DOHH2 (cell line): ENCODE measurements around the gene GPR3.

ENCODE experiments used
- CTCF ChIP-seq: fragments of 200-600 bp; sonication (generic); IDR thresholded peaks from one replicate; pipeline ENCODE4 v1.5.1; 2014; ENCODE audit warnings: antibody characterized with exemption, mild to moderate bottlenecking, low read depth, low read length; ENCODE audit not compliant: poor library complexity, severe bottlenecking
- EZH2phosphoT487 ChIP-seq: fragments of 200-600 bp; sonication (generic); IDR thresholded peaks from 2 replicates; pipeline ENCODE4 v1.6.1; 2017; ENCODE audit warnings: borderline replicate concordance, mild to moderate bottlenecking, antibody characterized with exemption, low read length, moderate library complexity, mixed read lengths

- TF ChIP-seq CTCF (no peak), EZH2phosphoT487 (no peak)
Measured at GRCh38 chr1:27361044-27361402, 31.4 kb upstream of the GPR3 start.
